GM21737 (cell line): ENCODE results near the gene CD74.
A peak's percentile ranks its signal among the peaks of the same experiment; 100 is the strongest.

Experiments
- ATAC-seq: cut with Tn5 transposase; IDR thresholded peaks from one replicate; pipeline ENCODE4 v1.9.1; 2021; ENCODE audit warnings: mild to moderate bottlenecking, moderate library complexity; ENCODE audit not compliant: unreplicated experiment

Gene CD74

DNA sequence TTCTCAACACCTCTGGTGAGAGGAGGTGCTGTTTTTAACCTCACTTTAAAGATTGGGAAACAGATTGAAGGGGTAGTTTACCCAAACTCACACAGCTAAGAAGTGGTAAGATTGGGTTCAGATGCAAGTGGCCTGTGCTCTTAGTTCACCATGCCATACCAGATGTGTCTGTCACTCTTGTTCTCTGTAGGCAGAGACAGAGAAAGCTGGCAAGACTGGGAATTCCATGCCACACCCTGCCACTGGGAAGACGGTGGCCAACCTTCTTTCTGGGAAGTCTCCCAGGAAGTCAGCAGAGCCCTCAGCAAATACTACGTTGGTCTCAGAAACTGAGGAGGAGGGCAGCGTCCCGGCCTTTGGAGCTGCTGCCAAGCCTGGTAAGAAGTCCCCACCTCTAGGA is 44.2 kb downstream of the CD74 start:
- ATAC-seq = no peak

DNA sequence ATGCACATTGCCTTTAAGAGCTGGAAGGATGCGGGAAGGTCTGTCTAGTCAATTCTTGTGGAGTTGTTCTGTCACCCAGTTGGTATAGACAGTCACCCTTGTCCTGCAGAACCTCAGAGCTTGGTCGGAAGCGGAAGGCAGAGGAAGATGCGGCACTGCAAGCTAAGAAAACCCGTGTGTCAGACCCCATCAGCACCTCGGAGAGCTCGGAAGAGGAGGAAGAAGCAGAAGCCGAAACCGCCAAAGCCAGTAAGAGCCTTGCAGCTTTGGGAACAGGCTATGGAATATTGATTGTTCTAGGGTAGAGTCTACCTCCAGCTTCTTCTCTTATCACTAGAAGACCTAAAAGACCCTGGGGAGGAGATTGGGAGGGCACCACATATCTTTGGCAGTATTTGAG is 48.7 kb downstream of the CD74 start:
- no peak for ATAC-seq

DNA sequence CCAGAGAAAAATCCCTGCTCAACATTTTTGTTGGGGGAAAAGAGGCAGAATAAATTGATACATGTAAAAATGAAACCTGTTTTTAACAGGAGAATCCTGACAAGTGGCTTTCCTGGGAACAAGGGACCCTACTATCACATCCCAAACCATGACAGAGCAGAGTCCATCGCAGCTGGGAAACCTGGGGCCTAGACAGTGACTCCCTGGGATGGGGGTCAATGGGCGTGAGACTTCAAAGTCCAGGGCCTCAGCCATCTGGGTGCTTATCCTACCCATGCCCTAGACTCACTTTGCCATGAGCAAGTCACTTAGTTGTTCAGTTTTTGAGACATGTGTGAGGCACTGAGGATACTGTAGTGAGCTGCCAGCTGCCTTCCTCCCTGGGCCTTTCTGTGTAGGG is 49.5 kb downstream of the CD74 start:
- no peak for ATAC-seq

DNA sequence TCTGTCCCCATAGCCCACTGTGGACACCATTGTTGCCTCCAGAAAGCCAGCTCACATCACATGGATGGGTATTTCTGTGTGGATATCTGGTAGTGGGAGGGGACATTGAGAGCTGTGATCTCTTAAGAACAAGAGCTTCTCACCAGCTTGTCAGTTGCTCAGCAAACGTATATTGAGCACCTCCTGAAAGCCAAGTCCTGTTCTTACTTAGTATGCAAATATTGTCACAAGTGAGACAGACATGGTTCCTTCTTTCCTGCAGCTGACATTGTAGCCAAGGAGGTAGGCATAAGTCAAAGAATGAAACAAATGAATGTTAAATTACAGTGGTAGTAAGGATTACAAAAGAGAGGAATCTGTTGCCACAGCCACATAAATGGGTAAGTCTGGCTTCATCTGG is 51.4 kb downstream of the CD74 start:
- ATAC-seq = peak; percentile 25

DNA sequence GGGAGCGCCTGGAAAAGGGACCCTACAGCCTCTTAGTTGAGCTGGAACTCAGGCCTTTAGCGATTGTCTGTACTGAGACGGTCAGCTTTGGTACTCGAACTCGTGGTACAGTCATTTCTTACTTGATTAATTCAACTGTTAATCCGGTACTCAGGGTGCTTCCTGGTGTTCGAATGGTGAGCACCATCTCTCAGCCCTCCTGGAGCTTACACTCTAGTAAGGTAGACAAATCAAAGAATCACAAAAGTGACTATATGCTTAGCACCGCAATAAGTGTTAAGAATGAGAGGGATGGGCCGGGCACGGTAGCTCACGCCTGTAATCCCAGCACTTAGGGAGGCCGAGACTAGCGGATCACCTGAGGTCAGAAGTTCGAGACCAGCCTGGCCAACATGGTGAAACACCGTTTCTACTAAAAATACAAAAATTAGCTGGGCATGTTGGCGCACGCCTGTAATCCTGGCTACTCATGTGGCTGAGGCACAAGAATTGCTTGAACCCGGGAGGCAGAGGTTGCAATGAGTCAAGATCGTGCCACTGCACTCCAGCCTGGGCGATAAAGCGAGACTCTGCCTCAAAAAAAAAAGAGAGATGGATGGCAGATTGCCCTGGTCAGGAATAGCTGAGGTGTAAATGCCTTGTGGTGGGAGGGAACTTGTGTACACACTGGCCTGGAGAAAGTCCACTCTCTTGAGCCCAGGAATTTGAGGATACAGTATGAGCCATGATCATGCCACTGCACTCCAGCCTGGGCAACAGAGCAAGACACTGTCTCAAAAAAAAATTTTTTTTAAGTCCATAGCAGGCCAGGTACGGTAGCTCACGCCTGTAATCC is 54.2 kb downstream of the CD74 start:
- ATAC-seq = no peak

DNA sequence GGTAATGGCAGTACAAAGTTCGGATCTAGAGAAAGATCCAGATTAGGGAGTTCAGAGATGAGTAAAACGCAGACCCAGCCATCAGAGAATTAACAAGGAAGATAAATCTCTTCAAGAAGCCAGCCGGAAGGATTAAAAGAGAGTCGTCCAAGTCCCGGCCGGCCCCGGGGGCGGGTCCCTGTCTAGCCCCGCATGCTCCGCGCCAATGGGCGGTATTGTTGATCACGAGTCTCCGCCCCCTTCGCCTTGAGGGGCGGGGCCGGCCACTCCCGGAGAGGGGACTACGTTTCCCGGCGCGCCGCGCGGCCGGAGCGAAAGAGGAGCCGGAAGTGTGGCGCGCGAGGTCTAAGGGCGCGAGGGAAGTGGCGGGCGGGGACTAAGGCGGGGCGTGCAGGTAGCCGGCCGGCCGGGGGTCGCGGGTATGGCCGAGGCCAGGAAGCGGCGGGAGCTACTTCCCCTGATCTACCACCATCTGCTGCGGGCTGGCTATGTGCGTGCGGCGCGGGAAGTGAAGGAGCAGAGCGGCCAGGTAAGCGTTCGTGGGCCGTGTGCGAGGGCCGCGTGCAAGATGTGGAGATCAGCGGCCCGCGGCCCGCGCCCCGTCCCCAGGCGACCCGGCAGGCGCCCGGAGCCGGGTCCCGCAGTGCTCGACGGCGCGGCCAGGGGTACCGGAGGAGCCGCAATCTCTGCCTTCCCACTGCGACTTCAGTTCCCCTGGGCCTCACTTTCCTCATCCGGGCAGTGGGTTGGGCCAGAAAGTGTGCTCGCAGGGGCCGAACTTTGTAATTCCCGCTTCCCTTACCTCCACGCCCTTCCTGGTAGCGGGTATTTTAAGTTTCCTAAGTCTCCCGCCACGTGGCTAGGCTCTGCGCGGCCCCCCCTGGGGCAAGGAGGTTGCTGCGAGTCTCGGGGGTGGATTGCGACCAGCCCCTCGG is 55.1 kb downstream of the CD74 start, which contains the start of gene TCOF1:
TSS of gene TCOF1 (plus strand) at position 372 of the 935 bp plus-strand sequence. CDS start at position 422, 50 bp downstream.
- ATAC-seq = peak; percentile 92

DNA sequence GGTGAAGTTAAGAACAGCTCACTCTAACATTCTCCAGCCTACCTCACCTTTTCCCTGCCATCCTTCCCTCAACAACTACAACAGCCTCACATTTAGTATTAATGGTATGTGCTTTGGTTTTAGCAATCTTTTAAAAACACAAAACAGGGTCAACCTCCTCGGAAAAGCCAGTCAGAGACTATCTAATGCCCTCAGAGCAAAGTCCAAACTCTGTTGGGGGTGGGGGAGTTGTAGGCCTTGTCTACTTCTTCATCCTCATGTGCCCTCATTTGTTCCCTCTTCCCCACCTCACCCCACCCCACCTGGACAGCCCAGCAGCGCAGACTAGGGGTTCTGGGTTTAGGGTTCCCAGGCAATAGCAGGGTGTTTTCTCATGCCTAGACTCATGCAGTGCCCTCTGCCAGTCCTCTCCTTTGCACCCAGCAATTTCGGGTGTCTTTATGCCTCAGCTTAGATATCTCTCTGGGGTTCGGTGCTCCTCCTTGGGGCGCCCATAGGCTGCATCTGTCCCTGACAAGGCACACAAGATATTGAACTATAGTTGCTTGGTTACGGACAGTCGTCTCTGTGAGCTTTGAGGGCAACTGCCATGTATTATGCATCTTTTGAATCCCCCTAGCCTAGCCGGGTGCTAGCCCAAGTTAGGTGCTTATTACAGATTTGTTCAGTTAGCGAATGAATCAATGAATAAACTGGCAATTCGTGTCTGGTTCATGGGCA is 56.0 kb downstream of the CD74 start:
- no peak for ATAC-seq

DNA sequence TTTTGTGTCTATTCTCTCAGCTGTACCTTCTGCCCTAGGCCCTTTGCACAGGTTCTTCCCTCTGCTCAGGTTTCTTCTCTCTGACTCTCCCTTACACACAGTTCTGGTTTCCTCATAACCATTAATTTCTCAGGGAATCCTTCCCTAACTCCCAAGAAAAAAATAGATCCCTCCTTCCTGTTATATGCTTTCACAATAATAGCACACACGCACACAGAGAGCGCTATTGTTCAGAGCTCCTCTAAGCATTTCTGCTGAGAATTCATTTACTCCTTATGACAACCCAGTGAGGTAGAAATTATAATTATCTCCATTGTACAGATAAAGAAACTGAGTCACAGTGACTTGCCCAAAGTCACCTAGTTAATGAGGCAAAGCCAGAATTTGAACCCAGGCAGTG is 56.9 kb downstream of the CD74 start:
- ATAC-seq = no peak

DNA sequence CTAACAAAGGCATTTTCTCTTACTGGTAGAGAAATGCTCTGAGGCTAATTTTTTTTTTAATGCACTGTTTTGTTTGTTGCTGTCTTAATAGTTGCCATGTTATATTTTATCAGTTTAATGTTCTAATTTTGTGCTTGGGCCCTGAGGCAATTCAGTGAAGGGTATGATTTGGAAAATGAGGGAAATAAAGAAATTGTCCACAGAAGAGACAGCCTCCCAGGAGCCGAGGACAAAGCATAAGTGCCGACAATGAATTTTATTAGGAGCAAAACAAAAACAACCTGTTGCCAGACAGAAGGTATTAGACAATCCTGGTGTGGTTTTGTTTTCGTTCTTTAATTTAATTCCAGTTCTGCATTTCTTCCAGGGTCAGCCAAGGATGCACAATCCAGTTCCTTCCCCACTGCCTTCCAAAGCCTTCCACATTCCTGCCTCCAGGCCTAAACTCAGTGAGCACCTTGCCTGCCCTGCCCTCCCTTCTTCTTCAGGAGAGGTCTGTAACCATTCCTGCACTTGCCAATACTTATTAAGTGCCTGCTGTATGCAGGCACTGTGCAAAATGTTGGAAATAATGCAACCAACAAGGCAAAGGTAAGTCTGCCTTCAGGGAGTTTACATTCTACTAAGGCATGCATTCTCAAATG is 59.6 kb downstream of the CD74 start:
- no peak for ATAC-seq

DNA sequence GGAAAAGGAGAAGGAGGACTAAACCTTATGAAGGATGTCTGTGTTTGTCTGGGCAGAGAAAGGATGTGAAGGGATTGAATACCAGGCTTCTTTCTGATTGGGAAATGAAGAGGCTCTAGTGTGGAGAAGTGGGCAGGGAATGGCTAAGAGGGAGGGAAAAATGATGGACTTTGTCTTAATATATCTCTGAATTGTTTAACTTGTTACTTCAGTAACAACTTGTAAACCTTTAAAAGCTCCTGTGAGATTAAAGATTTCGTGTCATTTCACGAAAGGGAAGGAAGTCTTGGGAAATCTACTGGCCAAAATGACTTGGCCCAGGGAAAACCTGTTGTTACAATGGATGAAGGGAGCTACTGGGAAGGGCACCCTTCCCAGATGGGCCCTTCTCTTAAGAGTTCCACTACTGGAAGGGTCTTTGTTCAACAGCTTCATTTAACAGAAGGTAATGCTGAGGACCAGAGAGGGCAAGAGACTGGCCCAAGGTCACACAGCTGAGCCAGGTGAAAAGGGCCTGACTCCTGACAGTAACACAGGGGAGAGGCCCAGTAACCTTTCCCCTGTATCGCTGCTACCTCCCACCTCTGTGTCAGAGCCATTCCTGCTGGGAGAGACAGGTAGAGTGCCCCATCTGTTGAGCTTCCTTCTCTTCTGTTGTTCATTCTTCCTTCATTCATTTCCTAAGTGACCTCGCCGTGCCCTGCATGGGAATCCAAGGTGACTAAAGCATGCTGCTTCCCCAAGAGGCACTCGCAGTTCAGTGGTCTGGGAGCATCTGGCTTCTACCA is 60.3 kb downstream of the CD74 start:
- ATAC-seq = no peak
